GM23338 (cell line): Measurements from ENCODE around the gene TRIM45. TPM values are rescaled to one million over a fixed set of nuclear protein-coding genes. Genes with fewer than 3 reads are reported as not detected.

ENCODE experiments used
- ATAC-seq: fragments of 200-7000 bp; cut with Tn5 transposase; 3 replicates; pipeline ENCODE4 v1.9.1; 2020
- DNase-seq: peaks from one replicate; pipeline ENCODE4 v3.0.0-alpha.2; 2015; ENCODE audit warnings: low spot score
- H2AFZ ChIP-seq: fragments of 200-600 bp; sonication (generic); 2 replicates; pipeline ENCODE4 v1.8.0; 2016; ENCODE audit warnings: antibody characterized with exemption, mild to moderate bottlenecking, moderate library complexity
- H3F3A ChIP-seq: fragments of 200-600 bp; sonication (generic); replicated peaks from 2 replicates; pipeline ENCODE4 v1.8.0; 2017; ENCODE audit warnings: antibody characterized with exemption, mixed run types, low read depth
- H3K27ac ChIP-seq: fragments of 200-600 bp; sonication (generic); 2 replicates; pipeline ENCODE4 v1.6.1; 2016; ENCODE audit warnings: low read depth
- H3K27me3 ChIP-seq: fragments of 200-600 bp; sonication (generic); 2 replicates; pipeline ENCODE4 v1.8.0; 2016; ENCODE audit warnings: mild to moderate bottlenecking, mixed run types, moderate library complexity; ENCODE audit not compliant: insufficient read depth
- H3K36me3 ChIP-seq: fragments of 200-600 bp; sonication (generic); 2 replicates; pipeline ENCODE4 v1.8.0; 2016; ENCODE audit warnings: mild to moderate bottlenecking; ENCODE audit not compliant: insufficient read depth
- H3K4me1 ChIP-seq: fragments of 200-600 bp; sonication (generic); 2 replicates; pipeline ENCODE4 v1.8.0; 2016; ENCODE audit warnings: mild to moderate bottlenecking, moderate library complexity; ENCODE audit not compliant: insufficient read depth
- H3K4me2 ChIP-seq: fragments of 200-600 bp; sonication (generic); 2 replicates; pipeline ENCODE4 v1.7.1; 2017; ENCODE audit warnings: mixed run types
- H3K4me3 ChIP-seq: fragments of 200-600 bp; sonication (generic); 2 replicates; pipeline ENCODE4 v1.6.1; 2016; ENCODE audit warnings: mixed run types
- H3K79me2 ChIP-seq: fragments of 200-600 bp; sonication (generic); replicated peaks from 2 replicates; pipeline ENCODE4 v1.8.0; 2017; ENCODE audit warnings: mild to moderate bottlenecking; ENCODE audit not compliant: insufficient read depth
- H3K9me2 ChIP-seq: fragments of 200-600 bp; sonication (generic); 2 replicates; pipeline ENCODE4 v1.8.0; 2017; ENCODE audit not compliant: insufficient read depth
- H4K20me1 ChIP-seq: fragments of 200-600 bp; sonication (generic); replicated peaks from 2 replicates; pipeline ENCODE4 v1.8.0; 2017; ENCODE audit warnings: mild to moderate bottlenecking; ENCODE audit not compliant: insufficient read depth
- H3K27ac Mint-ChIP-seq: 2 replicates; pipeline ENCODE4 v1.8.0; 2020; ENCODE audit warnings: inconsistent platforms, mild to moderate bottlenecking, moderate library complexity, mixed read lengths
- H3K27me3 Mint-ChIP-seq: 3 replicates; pipeline ENCODE4 v1.8.0; 2022; ENCODE audit warnings: low read depth, mild to moderate bottlenecking, moderate library complexity, mixed read lengths, inconsistent platforms; ENCODE audit not compliant: insufficient read depth, poor library complexity
- H3K36me3 Mint-ChIP-seq: 3 replicates; pipeline ENCODE4 v1.8.0; 2021; ENCODE audit warnings: low read depth, mild to moderate bottlenecking, inconsistent platforms, moderate library complexity, mixed read lengths
- H3K4me1 Mint-ChIP-seq: 3 replicates; pipeline ENCODE4 v1.8.0; 2020; ENCODE audit warnings: mild to moderate bottlenecking, inconsistent platforms, mixed read lengths
- H3K4me3 Mint-ChIP-seq: 3 replicates; pipeline ENCODE4 v1.8.0; 2021; ENCODE audit warnings: moderate library complexity, mild to moderate bottlenecking, inconsistent platforms, mixed read lengths
- H3K9me3 Mint-ChIP-seq: 3 replicates; pipeline ENCODE4 v1.8.0; 2020; ENCODE audit warnings: moderate library complexity, mild to moderate bottlenecking, inconsistent platforms, mixed read lengths
- CREB1 ChIP-seq: fragments of 250-450 bp; sonication (Bioruptor Pico); IDR thresholded peaks from 2 replicates; pipeline ENCODE4 v1.5.0; 2020; ENCODE audit warnings: low read depth, mild to moderate bottlenecking, moderate library complexity
- EZH2 ChIP-seq: fragments of 200-600 bp; sonication (generic); IDR thresholded peaks from one replicate; pipeline ENCODE4 v1.8.0; 2017; ENCODE audit warnings: antibody characterized with exemption, mild to moderate bottlenecking, low read depth; ENCODE audit not compliant: unreplicated experiment
- EZH2phosphoT487 ChIP-seq: fragments of 200-600 bp; sonication (generic); IDR thresholded peaks from one replicate; pipeline ENCODE4 v1.8.1; 2018; ENCODE audit warnings: antibody characterized with exemption; ENCODE audit not compliant: unreplicated experiment
- REST ChIP-seq: IDR thresholded peaks from one replicate; pipeline ENCODE4 v1.6.1; 2018; ENCODE audit warnings: antibody characterized with exemption; ENCODE audit not compliant: unreplicated experiment
- ZNF331 ChIP-seq: fragments of 250-450 bp; sonication (Bioruptor Pico); IDR thresholded peaks from 2 replicates; pipeline ENCODE4 v1.5.0; 2020; ENCODE audit warnings: low read depth, mild to moderate bottlenecking, moderate library complexity
- polyA plus RNA-seq: library from polyadenylated mRNA; unstranded; fragments of >200 nt; fragmentation: Nextera tagmentation; extraction: Ambion mirVana; gene quantifications from 2 replicates; pipeline ENCODE4 v1.2.1, GENCODE V29; 2016
- total RNA-seq: library from RNA; depleted of rRNA; stranded (reverse); fragments of >200 nt; shearing (Covaris generic); gene quantifications from 2 replicates; pipeline ENCODE4 v1.2.3, GENCODE V29; 2014
- TF ChIP-seq, protein P1 (sequence below), 2 experiments: fragments of 200-600 bp in 1 of 2; sonication (generic) in 1 of 2; conservative IDR thresholded peaks; 2 replicates each; pipeline versions ENCODE4 v1.5.1 to v1.6.1; 2016 to 2017; ENCODE audit warnings: antibody characterized with exemption in 2 of 2, low read depth in 2 of 2, mild to moderate bottlenecking in 2 of 2, moderate library complexity in 1 of 2
- TF ChIP-seq, protein P2 (sequence below): fragments of 250-450 bp; sonication (Bioruptor Pico); IDR thresholded peaks from 2 replicates; pipeline ENCODE4 v1.5.0; 2020; ENCODE audit warnings: mild to moderate bottlenecking, moderate library complexity

The TRIM45 gene
- total and polyA plus RNA-seq, 2 experiments from 2014 or later: 8.8 to 15.0 TPM

- TF ChIP-seq ZNF331: no peak
Measured at GRCh38 chr1:117084231-117084630, 37.3 kb downstream of the TRIM45 start (continued).

- H3K79me2 ChIP-seq: no peaks in the 10 kb centered on the region
- H4K20me1 ChIP-seq: no peaks in the 10 kb centered on the region; the same call in none of the 2 replicates
- TF ChIP-seq EZH2phosphoT487: no peak
- no peak for TF ChIP-seq EZH2
- TF ChIP-seq ZNF331: no peak
- no peak for TF ChIP-seq CREB1 (CRISPR knock-in tag)
- TF ChIP-seq, protein P1, sequence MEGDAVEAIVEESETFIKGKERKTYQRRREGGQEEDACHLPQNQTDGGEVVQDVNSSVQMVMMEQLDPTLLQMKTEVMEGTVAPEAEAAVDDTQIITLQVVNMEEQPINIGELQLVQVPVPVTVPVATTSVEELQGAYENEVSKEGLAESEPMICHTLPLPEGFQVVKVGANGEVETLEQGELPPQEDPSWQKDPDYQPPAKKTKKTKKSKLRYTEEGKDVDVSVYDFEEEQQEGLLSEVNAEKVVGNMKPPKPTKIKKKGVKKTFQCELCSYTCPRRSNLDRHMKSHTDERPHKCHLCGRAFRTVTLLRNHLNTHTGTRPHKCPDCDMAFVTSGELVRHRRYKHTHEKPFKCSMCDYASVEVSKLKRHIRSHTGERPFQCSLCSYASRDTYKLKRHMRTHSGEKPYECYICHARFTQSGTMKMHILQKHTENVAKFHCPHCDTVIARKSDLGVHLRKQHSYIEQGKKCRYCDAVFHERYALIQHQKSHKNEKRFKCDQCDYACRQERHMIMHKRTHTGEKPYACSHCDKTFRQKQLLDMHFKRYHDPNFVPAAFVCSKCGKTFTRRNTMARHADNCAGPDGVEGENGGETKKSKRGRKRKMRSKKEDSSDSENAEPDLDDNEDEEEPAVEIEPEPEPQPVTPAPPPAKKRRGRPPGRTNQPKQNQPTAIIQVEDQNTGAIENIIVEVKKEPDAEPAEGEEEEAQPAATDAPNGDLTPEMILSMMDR (conservative IDR thresholded peaks at IDR 0.05; ENCODE audit: low read depth in 2 of 2): no peak
- TF ChIP-seq REST: no peak
- TF ChIP-seq, protein P2, sequence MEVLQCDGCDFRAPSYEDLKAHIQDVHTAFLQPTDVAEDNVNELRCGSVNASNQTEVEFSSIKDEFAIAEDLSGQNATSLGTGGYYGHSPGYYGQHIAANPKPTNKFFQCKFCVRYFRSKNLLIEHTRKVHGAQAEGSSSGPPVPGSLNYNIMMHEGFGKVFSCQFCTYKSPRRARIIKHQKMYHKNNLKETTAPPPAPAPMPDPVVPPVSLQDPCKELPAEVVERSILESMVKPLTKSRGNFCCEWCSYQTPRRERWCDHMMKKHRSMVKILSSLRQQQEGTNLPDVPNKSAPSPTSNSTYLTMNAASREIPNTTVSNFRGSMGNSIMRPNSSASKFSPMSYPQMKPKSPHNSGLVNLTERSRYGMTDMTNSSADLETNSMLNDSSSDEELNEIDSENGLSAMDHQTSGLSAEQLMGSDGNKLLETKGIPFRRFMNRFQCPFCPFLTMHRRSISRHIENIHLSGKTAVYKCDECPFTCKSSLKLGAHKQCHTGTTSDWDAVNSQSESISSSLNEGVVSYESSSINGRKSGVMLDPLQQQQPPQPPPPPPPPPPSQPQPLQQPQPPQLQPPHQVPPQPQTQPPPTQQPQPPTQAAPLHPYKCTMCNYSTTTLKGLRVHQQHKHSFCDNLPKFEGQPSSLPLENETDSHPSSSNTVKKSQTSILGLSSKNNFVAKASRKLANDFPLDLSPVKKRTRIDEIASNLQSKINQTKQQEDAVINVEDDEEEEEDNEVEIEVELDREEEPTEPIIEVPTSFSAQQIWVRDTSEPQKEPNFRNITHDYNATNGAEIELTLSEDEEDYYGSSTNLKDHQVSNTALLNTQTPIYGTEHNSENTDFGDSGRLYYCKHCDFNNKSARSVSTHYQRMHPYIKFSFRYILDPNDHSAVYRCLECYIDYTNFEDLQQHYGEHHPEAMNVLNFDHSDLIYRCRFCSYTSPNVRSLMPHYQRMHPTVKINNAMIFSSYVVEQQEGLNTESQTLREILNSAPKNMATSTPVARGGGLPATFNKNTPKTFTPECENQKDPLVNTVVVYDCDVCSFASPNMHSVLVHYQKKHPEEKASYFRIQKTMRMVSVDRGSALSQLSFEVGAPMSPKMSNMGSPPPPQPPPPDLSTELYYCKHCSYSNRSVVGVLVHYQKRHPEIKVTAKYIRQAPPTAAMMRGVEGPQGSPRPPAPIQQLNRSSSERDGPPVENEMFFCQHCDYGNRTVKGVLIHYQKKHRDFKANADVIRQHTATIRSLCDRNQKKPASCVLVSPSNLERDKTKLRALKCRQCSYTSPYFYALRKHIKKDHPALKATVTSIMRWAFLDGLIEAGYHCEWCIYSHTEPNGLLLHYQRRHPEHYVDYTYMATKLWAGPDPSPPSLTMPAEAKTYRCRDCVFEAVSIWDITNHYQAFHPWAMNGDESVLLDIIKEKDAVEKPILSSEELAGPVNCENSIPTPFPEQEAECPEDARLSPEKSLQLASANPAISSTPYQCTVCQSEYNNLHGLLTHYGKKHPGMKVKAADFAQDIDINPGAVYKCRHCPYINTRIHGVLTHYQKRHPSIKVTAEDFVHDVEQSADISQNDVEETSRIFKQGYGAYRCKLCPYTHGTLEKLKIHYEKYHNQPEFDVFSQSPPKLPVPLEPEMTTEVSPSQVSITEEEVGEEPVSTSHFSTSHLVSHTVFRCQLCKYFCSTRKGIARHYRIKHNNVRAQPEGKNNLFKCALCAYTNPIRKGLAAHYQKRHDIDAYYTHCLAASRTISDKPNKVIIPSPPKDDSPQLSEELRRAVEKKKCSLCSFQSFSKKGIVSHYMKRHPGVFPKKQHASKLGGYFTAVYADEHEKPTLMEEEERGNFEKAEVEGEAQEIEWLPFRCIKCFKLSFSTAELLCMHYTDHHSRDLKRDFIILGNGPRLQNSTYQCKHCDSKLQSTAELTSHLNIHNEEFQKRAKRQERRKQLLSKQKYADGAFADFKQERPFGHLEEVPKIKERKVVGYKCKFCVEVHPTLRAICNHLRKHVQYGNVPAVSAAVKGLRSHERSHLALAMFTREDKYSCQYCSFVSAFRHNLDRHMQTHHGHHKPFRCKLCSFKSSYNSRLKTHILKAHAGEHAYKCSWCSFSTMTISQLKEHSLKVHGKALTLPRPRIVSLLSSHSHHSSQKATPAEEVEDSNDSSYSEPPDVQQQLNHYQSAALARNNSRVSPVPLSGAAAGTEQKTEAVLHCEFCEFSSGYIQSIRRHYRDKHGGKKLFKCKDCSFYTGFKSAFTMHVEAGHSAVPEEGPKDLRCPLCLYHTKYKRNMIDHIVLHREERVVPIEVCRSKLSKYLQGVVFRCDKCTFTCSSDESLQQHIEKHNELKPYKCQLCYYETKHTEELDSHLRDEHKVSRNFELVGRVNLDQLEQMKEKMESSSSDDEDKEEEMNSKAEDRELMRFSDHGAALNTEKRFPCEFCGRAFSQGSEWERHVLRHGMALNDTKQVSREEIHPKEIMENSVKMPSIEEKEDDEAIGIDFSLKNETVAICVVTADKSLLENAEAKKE (CRISPR knock-in tag): no peak
- DNase-seq (no peak), ATAC-seq (no peak)
- H3K27ac Mint-ChIP-seq: no peak overlapping the region
- H3K4me2 ChIP-seq: no peak overlapping the region
- peaks cover 81% of the 10 kb centered on the region for H3K36me3 Mint-ChIP-seq
- H3K4me1 Mint-ChIP-seq: no peaks in the 10 kb centered on the region
- peaks cover 92% of the 10 kb centered on the region for H3K36me3 ChIP-seq
- no peak overlapping the region for H2AFZ ChIP-seq
- H3K9me2 ChIP-seq: no peaks in the 10 kb centered on the region
- H3K27me3 ChIP-seq: no peaks in the 10 kb centered on the region
- H3F3A ChIP-seq: no peaks in the 10 kb centered on the region
- H3K4me3 Mint-ChIP-seq: no peak overlapping the region
- no peaks in the 10 kb centered on the region for H3K9me3 Mint-ChIP-seq
- H3K4me3 ChIP-seq: no peak overlapping the region
- H3K4me1 ChIP-seq: no peaks in the 10 kb centered on the region
- H3K27ac ChIP-seq: no peak overlapping the region
- no peaks in the 10 kb centered on the region for H3K27me3 Mint-ChIP-seq
Measured at GRCh38 chr1:117079737-117080136, 41.8 kb downstream of the TRIM45 start.
